Measurements from ENCODE around the gene NPC2. TPM values are rescaled to one million over a fixed set of nuclear protein-coding genes. Genes with fewer than 3 reads are reported as not detected.

NPC2 gene
- total and polyA plus RNA-seq, 9 of the 15 experiments (the other 6 are each of a cell fraction or from before 2014, with no cell fraction given): 16.6 to 74.1 (median 32.6) TPM

- WGBS (ENCODE audit: insufficient coverage, low coverage, missing lambda C conversion rate): 12% methylated on average over 8 of the region's 14 CpGs
Measured at GRCh38 chr14:74503291-74503937, 10.3 kb upstream of the NPC2 start.

More at GRCh38 chr14:74503291-74503937, 10.3 kb upstream of the NPC2 start:
- H4K20me1 ChIP-seq (replicated peaks; ENCODE audit: control insufficient read depth, insufficient read depth, low read length): no peaks in the 10 kb centered on the region; the same call in 1 of the 2 replicates
- BruUV-seq (replicated peaks): no TSS peak
- ChIA-PET CTCF (ENCODE audit: low intra/inter-chr PET ratio) (no interaction called here), POLR2A (no interaction called here)
- H3K9me3 ChIP-seq (replicated peaks; ENCODE audit: control insufficient read depth, insufficient read depth, low read depth, low read length): no peaks in the 10 kb centered on the region
- DNase-seq (ENCODE audit: extremely low read depth in 1 of 4, low spot score in 3 of 4) (no peak), ATAC-seq (no peak), FAIRE-seq (no peak)
- H3K4me3 ChIP-seq: no peak overlapping the region
- peaks cover 0 to 7% of the 10 kb centered on the region in 2 experiments; a peak in 1 of 5 replicates for H3K4me1 ChIP-seq (replicated peaks in 1 of 2; ENCODE audit: control insufficient read depth in 2 of 2, insufficient read depth in 2 of 2, low read length in 2 of 2)
- TF ChIP-seq ZNF133 (CRISPR knock-in tag; IDR thresholded peaks at IDR 0.05) (no peak), RUNX1 (IDR thresholded peaks at IDR 0.05; ENCODE audit: low read depth) (no peak), ZNF717 (CRISPR knock-in tag; IDR thresholded peaks at IDR 0.05) (no peak), MIER1 (IDR thresholded peaks at IDR 0.05; ENCODE audit: low read depth) (no peak), RFX7 (CRISPR knock-in tag; IDR thresholded peaks at IDR 0.05) (no peak), POLR2A (conservative IDR thresholded peaks at IDR 0.05) (no peak), HDAC2 (IDR thresholded peaks at IDR 0.05) (no peak), HCFC1 (IDR thresholded peaks at IDR 0.05; ENCODE audit: low read depth, low read length) (no peak), EP300 (IDR thresholded peaks at IDR 0.05; ENCODE audit: low read length) (no peak), MYBL2 (IDR thresholded peaks at IDR 0.05; ENCODE audit: low read depth) (no peak), MYBL2 (CRISPR knock-in tag; IDR thresholded peaks at IDR 0.05; ENCODE audit: borderline replicate concordance) (no peak), RBM15 (IDR thresholded peaks at IDR 0.05; ENCODE audit: insufficient read depth, low read length) (no peak), FIP1L1 (IDR thresholded peaks at IDR 0.05; ENCODE audit: low read depth, low read length, poor library complexity, severe bottlenecking) (no peak)
- H3K36me3 ChIP-seq (ENCODE audit: control insufficient read depth, insufficient read depth, low read length): no peaks in the 10 kb centered on the region
- intact Hi-C loops (cut with micrococcal nuclease) (loop anchor here (5.0 kb wide), 1 partner anchor 299 kb away; no protein-coding TSS in a partner anchor), in situ Hi-C loops (cut with MboI) (no loop called here)
- H3K27me3 ChIP-seq (ENCODE audit: control insufficient read depth in 2 of 2, insufficient read depth in 2 of 2, low read length in 2 of 2): peaks cover 0 to 33% of the 10 kb centered on the region in 2 experiments; a peak in 2 of 5 replicates
- H2AFZ ChIP-seq (ENCODE audit: low read depth, low read length): no peak overlapping the region
- no peak overlapping the region for H3K27ac ChIP-seq (ENCODE audit: extremely low read depth, low read depth, low read length)
- H3K9ac ChIP-seq (ENCODE audit: insufficient read depth in 1 of 2, low read depth in 2 of 2, low read length in 2 of 2): no peak overlapping the region
- no peaks in the 10 kb centered on the region for H3K79me2 ChIP-seq (ENCODE audit: control insufficient read depth, insufficient read depth, low read length)
- no peak overlapping the region for H3K4me2 ChIP-seq (ENCODE audit: insufficient read depth, low read length)
- no peaks in the 10 kb centered on the region for H3K9me1 ChIP-seq (ENCODE audit: control insufficient read depth, insufficient read depth, low read length)

Measured in K562 (cell line).